A549 (cell line): ENCODE measurements around the gene MCCC1. TPM values are rescaled to one million over a fixed set of nuclear protein-coding genes. Genes with fewer than 3 reads are reported as not detected.

Source experiments
- ATAC-seq, 2 experiments: fragments of 200-7000 bp in 1 of 2; fragments of >200 bp in 1 of 2; cut with Nextera tagmentation in 1 of 2; cut with Tn5 transposase in 1 of 2; 3 replicates each; pipeline versions ENCODE4 v1.8.0 to v1.9.1; 2018 to 2020; ENCODE audit warnings: mild to moderate bottlenecking in 1 of 2, moderate library complexity in 1 of 2
- CTCF ChIA-PET: fragments of 300-600 bp; sonication (Branson Sonifier 250); formaldehyde crosslinking; extraction: SDS; loops from one replicate; lab custom pipeline; 2021; ENCODE audit warnings: antibody characterized with exemption, inconsistent platforms; lab: Yijun Ruan, JAX
- POLR2A ChIA-PET: fragments of 350-600 bp; formaldehyde crosslinking; extraction: SDS; loops from one replicate; lab custom pipeline; 2021; ENCODE audit warnings: antibody characterized with exemption, inconsistent platforms; lab: Yijun Ruan, JAX
- DNase-seq, 2 experiments: peaks; one replicate each; pipeline versions ENCODE4 v3.0.0 to v3.0.0-alpha.2; 2011 to 2016; ENCODE audit warnings: low read depth in 1 of 2, low spot score in 1 of 2
- FAIRE-seq: peaks from 2 replicates; lab custom pipeline; 2011; peaks lifted over from hg19 to GRCh38; lab: Jason Lieb, UNC
- H3K27ac ChIP-seq, 2 experiments: fragments of >200 bp; sonication (Bioruptor Twin); formaldehyde crosslinking; 3 replicates each; pipeline ENCODE4 v1.5.1; 2016 to 2017
- H3K4me1 ChIP-seq: fragments of >200 bp; sonication (Bioruptor Twin); formaldehyde crosslinking; 3 replicates; pipeline ENCODE4 v1.6.1; 2016
- H3K4me2 ChIP-seq: fragments of >200 bp; sonication (Bioruptor Twin); formaldehyde crosslinking; 3 replicates; pipeline ENCODE4 v1.6.1; 2016
- H3K4me3 ChIP-seq: fragments of >200 bp; sonication (Bioruptor Twin); formaldehyde crosslinking; 3 replicates; pipeline ENCODE4 v1.5.1; 2016
- H3K9me3 ChIP-seq: fragments of >200 bp; sonication (Bioruptor Twin); formaldehyde crosslinking; 3 replicates; pipeline ENCODE4 v1.6.1; 2016
- CBX8 ChIP-seq: fragments of 200-600 bp; sonication (generic); IDR thresholded peaks from 2 replicates; pipeline ENCODE4 v1.6.1; 2016
- EHF ChIP-seq: fragments of 250-450 bp; sonication (Bioruptor Pico); IDR thresholded peaks from 2 replicates; pipeline ENCODE4 v1.5.0; 2020; ENCODE audit warnings: mild to moderate bottlenecking
- EHMT2 ChIP-seq: fragments of 200-600 bp; sonication (generic); IDR thresholded peaks from 2 replicates; pipeline ENCODE4 v1.6.1; 2016; ENCODE audit warnings: antibody characterized with exemption, low read depth, mild to moderate bottlenecking, moderate library complexity
- EP300 ChIP-seq, 2 experiments: fragments of >200 bp; sonication (Bioruptor Twin); formaldehyde crosslinking; IDR thresholded peaks; 2 replicates in 1 of 2; 3 replicates in 1 of 2; pipeline ENCODE4 v1.6.1; 2016 to 2017
- FOSL2 ChIP-seq, 2 experiments: fragments of 450-650 bp in 1 of 2; fragments of >200 bp in 1 of 2; sonication (Bioruptor Twin) in 1 of 2; formaldehyde crosslinking; IDR thresholded peaks; 2 replicates each; pipeline versions ENCODE4 v1.5.0 to v1.6.1; 2016 to 2020; ENCODE audit warnings: mild to moderate bottlenecking in 1 of 2, moderate library complexity in 1 of 2
- GATA3 ChIP-seq: IDR thresholded peaks from 2 replicates; pipeline ENCODE4 v1.6.1; 2012; ENCODE audit warnings: borderline replicate concordance
- HDAC2 ChIP-seq: fragments of 200-600 bp; sonication (generic); IDR thresholded peaks from 2 replicates; pipeline ENCODE4 v1.6.1; 2016
- MYC ChIP-seq: IDR thresholded peaks from 2 replicates; pipeline ENCODE4 v1.6.1; 2012; ENCODE audit warnings: mild to moderate bottlenecking, inconsistent platforms, low read length, improper control_type of control experiment, borderline replicate concordance
- NR3C1 ChIP-seq: fragments of >200 bp; sonication (Bioruptor Twin); formaldehyde crosslinking; IDR thresholded peaks from 3 replicates; pipeline ENCODE4 v1.6.1; 2017
- POLR2A ChIP-seq: IDR thresholded peaks from 2 replicates; pipeline ENCODE4 v1.6.1; 2012; ENCODE audit warnings: mild to moderate bottlenecking, low read length
- RAD21 ChIP-seq, 2 experiments: fragments of >200 bp in 1 of 2; sonication (Bioruptor Twin) in 1 of 2; formaldehyde crosslinking in 1 of 2; IDR thresholded peaks in 1 of 2; conservative IDR thresholded peaks in 1 of 2; 2 replicates in 1 of 2; 3 replicates in 1 of 2; pipeline ENCODE4 v1.6.1; 2012 to 2018; ENCODE audit warnings: inconsistent platforms in 1 of 2
- RCOR1 ChIP-seq: fragments of 150-350 bp; IDR thresholded peaks from 2 replicates; pipeline ENCODE4 v1.6.1; 2014; ENCODE audit warnings: antibody characterized with exemption, low read length, low read depth
- RNF2 ChIP-seq: fragments of 200-600 bp; sonication (generic); IDR thresholded peaks from 2 replicates; pipeline ENCODE4 v1.6.1; 2016; ENCODE audit warnings: low read depth, mild to moderate bottlenecking, antibody characterized with exemption, moderate library complexity, borderline replicate concordance
- TFCP2L1 ChIP-seq: fragments of 250-450 bp; sonication (Bioruptor Pico); IDR thresholded peaks from 2 replicates; pipeline ENCODE4 v1.5.0; 2021; ENCODE audit warnings: mild to moderate bottlenecking
- ZC3H11A ChIP-seq: fragments of 450-650 bp; IDR thresholded peaks from 2 replicates; pipeline ENCODE4 v1.6.1; 2014; ENCODE audit warnings: antibody characterized with exemption, mild to moderate bottlenecking
- WGBS: methylation state at CpG from one replicate; pipeline ENCODE4 v1.1.6; 2017; ENCODE audit errors: missing lambda C conversion rate; 5-methylcytosine and 5-hydroxymethylcytosine counted together
- polyA plus RNA-seq, 4 experiments: library from polyadenylated mRNA; depleted of rRNA in 3 of 4; stranded (reverse); fragments of >200 nt; fragmentation: RNase III in 1 of 4; extraction: RNeasy Plus Mini Kit Qiagen cat#74134 plus additional on column Dnase treatment in 1 of 4; gene quantifications; 2 replicates in 3 of 4; 3 replicates in 1 of 4; pipeline ENCODE4 v1.2.3, GENCODE V29; 2011 to 2017
- TF ChIP-seq, protein P1 (sequence below): IDR thresholded peaks from 2 replicates; pipeline ENCODE4 v1.6.1; 2012
- TF ChIP-seq, protein P2 (sequence below): fragments of >200 bp; sonication (Bioruptor Twin); formaldehyde crosslinking; IDR thresholded peaks from 2 replicates; pipeline ENCODE4 v1.6.1; 2016
- TF ChIP-seq, protein P3 (sequence below): IDR thresholded peaks from 2 replicates; pipeline ENCODE4 v1.6.1; 2012; ENCODE audit warnings: low read depth, borderline replicate concordance
- TF ChIP-seq, protein P4 (sequence below): fragments of >200 bp; sonication (Bioruptor Twin); formaldehyde crosslinking; IDR thresholded peaks from 3 replicates; pipeline ENCODE4 v1.5.1; 2016

MCCC1 gene
- polyA plus RNA-seq, 2 of the 4 experiments (the other 2 are of a cell fraction), result 11.8 to 12.4 TPM

DNA sequence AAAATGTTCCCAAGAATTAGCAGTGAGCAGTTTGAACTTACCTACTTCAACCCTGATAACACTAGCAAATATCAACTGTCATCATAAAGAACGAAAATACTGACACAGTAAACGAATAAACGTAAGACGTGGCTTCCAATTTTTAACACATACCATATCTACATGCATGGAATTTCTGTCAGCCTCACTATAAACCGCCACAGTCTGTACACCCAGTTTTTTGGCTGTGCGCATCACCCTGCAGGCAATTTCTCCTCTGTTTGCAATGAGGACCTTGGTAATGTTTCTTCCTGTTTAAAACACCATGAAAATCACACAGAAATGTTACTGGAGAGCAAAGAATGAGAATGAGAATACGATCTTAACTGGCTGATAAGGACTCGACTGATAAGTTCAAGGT is 7.0 kb downstream of the MCCC1 start:
- CTCF ChIA-PET, result no interaction called here
- Histone ChIP-seq H3K27ac (no peak overlapping the region), H3K4me2 (no peak overlapping the region), H3K4me1 (no peaks in the 10 kb centered on the region), H3K9me3 (no peaks in the 10 kb centered on the region), H3K4me3 (no peak overlapping the region)
- FAIRE-seq, result no peak
- 89% methylated on average over 8 of the region's 8 CpGs for WGBS
- no peak for ATAC-seq
- TF ChIP-seq, protein P1, sequence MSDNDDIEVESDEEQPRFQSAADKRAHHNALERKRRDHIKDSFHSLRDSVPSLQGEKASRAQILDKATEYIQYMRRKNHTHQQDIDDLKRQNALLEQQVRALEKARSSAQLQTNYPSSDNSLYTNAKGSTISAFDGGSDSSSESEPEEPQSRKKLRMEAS, result no peak
- TF ChIP-seq NR3C1 (no peak), EHMT2 (no peak), EHF (CRISPR knock-in tag) (no peak), EP300 (IDR thresholded peaks at IDR 0.05) (no peak), GATA3 (no peak), CBX8 (no peak), RAD21 (conservative IDR thresholded peaks at IDR 0.05 in 1 of 2, IDR thresholded peaks at IDR 0.05 in 1 of 2) (no peak), ZC3H11A (no peak), RCOR1 (no peak), POLR2A (no peak), HDAC2 (no peak), RNF2 (no peak), MYC (no peak)
- TF ChIP-seq, protein P2, sequence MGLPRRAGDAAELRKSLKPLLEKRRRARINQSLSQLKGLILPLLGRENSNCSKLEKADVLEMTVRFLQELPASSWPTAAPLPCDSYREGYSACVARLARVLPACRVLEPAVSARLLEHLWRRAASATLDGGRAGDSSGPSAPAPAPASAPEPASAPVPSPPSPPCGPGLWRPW, result no peak
- TF ChIP-seq, protein P3, sequence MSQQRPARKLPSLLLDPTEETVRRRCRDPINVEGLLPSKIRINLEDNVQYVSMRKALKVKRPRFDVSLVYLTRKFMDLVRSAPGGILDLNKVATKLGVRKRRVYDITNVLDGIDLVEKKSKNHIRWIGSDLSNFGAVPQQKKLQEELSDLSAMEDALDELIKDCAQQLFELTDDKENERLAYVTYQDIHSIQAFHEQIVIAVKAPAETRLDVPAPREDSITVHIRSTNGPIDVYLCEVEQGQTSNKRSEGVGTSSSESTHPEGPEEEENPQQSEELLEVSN, result no peak
- no peak for DNase-seq
- POLR2A ChIA-PET, result no interaction called here

DNA sequence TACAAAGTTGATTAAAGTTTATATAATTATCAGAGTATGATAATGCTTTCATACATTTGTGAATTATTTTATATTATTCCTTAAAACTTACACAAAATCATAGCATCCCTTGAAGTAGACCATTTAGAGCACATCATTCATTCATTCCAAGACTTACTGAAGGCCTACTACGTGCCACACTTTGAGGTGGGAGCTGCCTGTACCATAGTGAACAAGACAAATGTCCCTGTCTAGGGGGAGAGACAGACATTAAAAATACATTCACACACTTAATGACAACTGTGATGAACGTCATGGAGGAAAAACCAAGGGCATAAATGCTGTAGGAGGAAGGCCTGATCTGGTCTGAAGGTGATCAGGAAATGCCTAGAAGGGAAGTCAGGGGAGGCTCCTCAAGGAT is 12.1 kb downstream of the MCCC1 start:
- H3K9me3 ChIP-seq, result no peaks in the 10 kb centered on the region
- no peak for TF ChIP-seq RNF2
- TF ChIP-seq, protein P1, result no peak
- no peak for TF ChIP-seq TFCP2L1 (CRISPR knock-in tag)
- TF ChIP-seq ZC3H11A, result no peak
- TF ChIP-seq, all 56 proteins: peak for 0
- ATAC-seq (no peak), FAIRE-seq (no peak), DNase-seq (no peak)
- Histone ChIP-seq H3K27ac (no peak overlapping the region), H3K4me2 (no peak overlapping the region), H3K4me1 (no peaks in the 10 kb centered on the region), H3K4me3 (no peak overlapping the region)
- CTCF ChIA-PET, result interaction anchor here (2.4 kb wide), 1 partner anchor 9 kb away, joined by 10 read pairs; no protein-coding TSS in a partner anchor
- POLR2A ChIA-PET, result no interaction called here
- 60% methylated on average over 2 of the region's 2 CpGs for WGBS

DNA sequence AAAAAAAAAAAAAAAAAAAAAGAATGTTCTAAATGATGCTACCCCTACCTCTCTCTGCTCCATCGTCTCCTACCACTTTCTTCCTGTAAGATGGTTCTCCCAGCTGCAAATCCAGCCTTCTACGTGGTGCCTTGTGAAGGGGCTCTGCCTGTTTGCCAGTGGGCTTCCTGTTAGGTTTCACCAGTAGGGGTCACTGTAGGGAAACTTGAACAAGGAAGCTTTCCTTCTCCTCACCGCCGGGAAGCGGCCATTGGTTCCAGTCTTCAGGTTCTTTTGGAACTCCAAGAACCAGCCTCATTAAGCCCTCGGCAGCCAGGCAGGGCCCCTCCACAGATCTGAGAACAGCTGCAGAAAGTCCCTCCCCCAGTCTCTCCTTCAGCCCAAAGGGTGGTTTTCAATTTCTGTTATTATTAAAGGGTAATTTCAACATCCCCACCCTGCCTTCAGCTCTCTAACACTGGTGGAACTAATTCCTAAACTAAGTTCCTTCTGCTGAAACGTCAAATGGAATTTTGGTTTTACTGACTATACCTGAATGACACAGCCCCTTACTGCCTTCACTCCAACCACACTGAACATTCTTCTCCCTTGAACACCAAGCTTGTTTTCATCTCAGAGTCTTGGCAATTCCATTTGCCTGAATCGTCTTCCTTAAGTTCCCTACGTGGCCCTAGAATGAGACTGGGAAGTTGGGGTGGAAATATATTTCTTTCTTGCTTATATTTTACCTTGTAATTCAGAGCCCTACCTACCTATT is 13.5 kb downstream of the MCCC1 start:
- ATAC-seq, result peak in 1 of 2 experiments; percentile 31; a peak in 1 of 6 replicates
- peaks cover 6% of the 10 kb centered on the region; the same call in 1 of the 3 replicates for H3K4me1 ChIP-seq
- WGBS, result 94% methylated on average over 9 of the region's 9 CpGs
- no peak overlapping the region for H3K4me2 ChIP-seq
- no peak for FAIRE-seq
- POLR2A ChIA-PET, result no interaction called here
- no peak overlapping the region for H3K27ac ChIP-seq
- H3K4me3 ChIP-seq, result no peak overlapping the region
- DNase-seq, result peak in 1 of 2 experiments; percentile 21
- H3K9me3 ChIP-seq, result no peaks in the 10 kb centered on the region
- CTCF ChIA-PET, result interaction anchor here (0.6 to 2.4 kb wide), 3 partner anchors 10 to 1329 kb away, joined by 3 to 10 read pairs (median 5); no protein-coding TSS in a partner anchor
- TF ChIP-seq FOSL2 (IDR thresholded peaks at IDR 0.05) (no peak), FOSL2 (CRISPR knock-in tag; IDR thresholded peaks at IDR 0.05) (no peak)
- TF ChIP-seq, protein P4, sequence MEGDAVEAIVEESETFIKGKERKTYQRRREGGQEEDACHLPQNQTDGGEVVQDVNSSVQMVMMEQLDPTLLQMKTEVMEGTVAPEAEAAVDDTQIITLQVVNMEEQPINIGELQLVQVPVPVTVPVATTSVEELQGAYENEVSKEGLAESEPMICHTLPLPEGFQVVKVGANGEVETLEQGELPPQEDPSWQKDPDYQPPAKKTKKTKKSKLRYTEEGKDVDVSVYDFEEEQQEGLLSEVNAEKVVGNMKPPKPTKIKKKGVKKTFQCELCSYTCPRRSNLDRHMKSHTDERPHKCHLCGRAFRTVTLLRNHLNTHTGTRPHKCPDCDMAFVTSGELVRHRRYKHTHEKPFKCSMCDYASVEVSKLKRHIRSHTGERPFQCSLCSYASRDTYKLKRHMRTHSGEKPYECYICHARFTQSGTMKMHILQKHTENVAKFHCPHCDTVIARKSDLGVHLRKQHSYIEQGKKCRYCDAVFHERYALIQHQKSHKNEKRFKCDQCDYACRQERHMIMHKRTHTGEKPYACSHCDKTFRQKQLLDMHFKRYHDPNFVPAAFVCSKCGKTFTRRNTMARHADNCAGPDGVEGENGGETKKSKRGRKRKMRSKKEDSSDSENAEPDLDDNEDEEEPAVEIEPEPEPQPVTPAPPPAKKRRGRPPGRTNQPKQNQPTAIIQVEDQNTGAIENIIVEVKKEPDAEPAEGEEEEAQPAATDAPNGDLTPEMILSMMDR, result peak; percentile 24; the same call in 2 of the 3 replicates
